Transverse colon (tissue), 4 donors: ENCODE measurements around the gene RNF169.

Experiments
- CTCF ChIP-seq, 5 experiments: fragments of 200-600 bp in 3 of 5; fragments of 450-650 bp in 2 of 5; sonication (generic) in 3 of 5; IDR thresholded peaks; 1 replicate in 2 of 5; 2 replicates in 3 of 5; pipeline ENCODE4 v1.5.1; 2016 to 2017; ENCODE audit warnings: antibody characterized with exemption in 5 of 5, inconsistent platforms in 3 of 5, mild to moderate bottlenecking in 2 of 5, moderate library complexity in 1 of 5
- EP300 ChIP-seq: sonication (generic); formaldehyde crosslinking; IDR thresholded peaks from one replicate; pipeline ENCODE4 v1.6.1; 2017; ENCODE audit warnings: antibody characterized with exemption, low read depth
- POLR2A ChIP-seq: fragments of 450-650 bp; IDR thresholded peaks from one replicate; pipeline ENCODE4 v1.6.1; 2016; ENCODE audit warnings: antibody characterized with exemption, mild to moderate bottlenecking, moderate library complexity
- POLR2AphosphoS5 ChIP-seq, 3 donors: sonication (generic); formaldehyde crosslinking; IDR thresholded peaks; one replicate each; pipeline ENCODE4 v1.6.1; 2016; ENCODE audit warnings: antibody characterized with exemption in 3 of 3

GRCh38 chr11:74783241-74783871, 34.7 kb downstream of the RNF169 start:
- TF ChIP-seq CTCF (IDR thresholded peaks at IDR 0.05) (no peak), POLR2A (no peak), EP300 (no peak), POLR2AphosphoS5 (IDR thresholded peaks at IDR 0.05) (no peak)
